HepG2 (cell line): Measurements from ENCODE around the gene KANSL1L. TPM values are rescaled to one million over a fixed set of nuclear protein-coding genes. Genes with fewer than 3 reads are reported as not detected.

Experiments
- ARID5B ChIP-seq: IDR thresholded peaks from 2 replicates; pipeline ENCODE4 v1.4.0; 2020; ENCODE audit warnings: mild to moderate bottlenecking, missing genetic modification reagents
- CREM ChIP-seq, 2 experiments: sonication (generic) in 1 of 2; formaldehyde crosslinking in 1 of 2; IDR thresholded peaks; 2 replicates each; pipeline versions ENCODE4 v1.4.0 to v1.6.1; 2016 to 2020; ENCODE audit warnings: antibody characterized with exemption in 1 of 2, mild to moderate bottlenecking in 1 of 2, missing genetic modification reagents in 1 of 2
- DPF2 ChIP-seq: sonication (generic); formaldehyde crosslinking; IDR thresholded peaks from 2 replicates; pipeline ENCODE4 v1.4.0; 2020; ENCODE audit warnings: mild to moderate bottlenecking, low read depth, missing genetic modification reagents, borderline replicate concordance
- ELF1 ChIP-seq: sonication (generic); formaldehyde crosslinking; IDR thresholded peaks from 2 replicates; pipeline ENCODE4 v1.4.0; 2020; ENCODE audit warnings: missing genetic modification reagents
- ETS1 ChIP-seq: sonication (generic); formaldehyde crosslinking; IDR thresholded peaks from 2 replicates; pipeline ENCODE4 v1.4.0; 2020; ENCODE audit warnings: missing genetic modification reagents
- IRF9 ChIP-seq: sonication (generic); formaldehyde crosslinking; IDR thresholded peaks from 2 replicates; pipeline ENCODE4 v1.8.0; 2022; ENCODE audit warnings: missing genetic modification reagents, mild to moderate bottlenecking, borderline replicate concordance
- ISX ChIP-seq: sonication (generic); formaldehyde crosslinking; conservative IDR thresholded peaks from 2 replicates; pipeline ENCODE4 v1.5.0; 2020; ENCODE audit warnings: missing genetic modification reagents
- XRCC5 ChIP-seq: fragments of 200-400 bp; formaldehyde crosslinking; optimal IDR thresholded peaks from 2 replicates; pipeline ENCODE3; 2017; ENCODE audit warnings: mild to moderate bottlenecking, low read length
- ZFX ChIP-seq: sonication (generic); formaldehyde crosslinking; IDR thresholded peaks from 2 replicates; pipeline ENCODE4 v1.4.0; 2020; ENCODE audit warnings: mild to moderate bottlenecking, low read depth, missing genetic modification reagents, moderate library complexity
- ZNF124 ChIP-seq: sonication (generic); formaldehyde crosslinking; IDR thresholded peaks from 2 replicates; pipeline ENCODE4 v1.4.0; 2020; ENCODE audit warnings: missing genetic modification reagents
- ZNF18 ChIP-seq: sonication (generic); formaldehyde crosslinking; IDR thresholded peaks from 2 replicates; pipeline ENCODE4 v1.8.0; 2022; ENCODE audit warnings: mild to moderate bottlenecking, missing genetic modification reagents; ENCODE audit not compliant: insufficient replicate concordance
- ZNF260 ChIP-seq: sonication (generic); formaldehyde crosslinking; IDR thresholded peaks from 2 replicates; pipeline ENCODE4 v1.4.0; 2020; ENCODE audit warnings: missing genetic modification reagents, low read depth, mild to moderate bottlenecking, borderline replicate concordance
- ZNF274 ChIP-seq: sonication (generic); formaldehyde crosslinking; IDR thresholded peaks from 2 replicates; pipeline ENCODE4 v1.5.1; 2020; ENCODE audit warnings: mild to moderate bottlenecking, missing genetic modification reagents
- ZNF354B ChIP-seq: sonication (generic); formaldehyde crosslinking; IDR thresholded peaks from 2 replicates; pipeline ENCODE4 v1.8.0; 2022; ENCODE audit warnings: mild to moderate bottlenecking, missing genetic modification reagents
- ZNF451 ChIP-seq: sonication (generic); formaldehyde crosslinking; IDR thresholded peaks from 2 replicates; pipeline ENCODE4 v1.5.0; 2020; ENCODE audit warnings: mild to moderate bottlenecking, missing genetic modification reagents
- ZNF562 ChIP-seq: sonication (generic); formaldehyde crosslinking; IDR thresholded peaks from 2 replicates; pipeline ENCODE4 v1.8.0; 2022; ENCODE audit warnings: missing genetic modification reagents, borderline replicate concordance
- ZNF792 ChIP-seq: IDR thresholded peaks from 2 replicates; pipeline ENCODE4 v1.6.1; 2016
- ZNF878 ChIP-seq: sonication (generic); formaldehyde crosslinking; IDR thresholded peaks from 2 replicates; pipeline ENCODE4 v1.8.1; 2023; ENCODE audit warnings: mild to moderate bottlenecking, missing genetic modification reagents, moderate library complexity
- ZSCAN12 ChIP-seq: sonication (generic); formaldehyde crosslinking; IDR thresholded peaks from 2 replicates; pipeline ENCODE4 v1.9.0; 2021; ENCODE audit warnings: mild to moderate bottlenecking, missing genetic modification reagents
- ZSCAN21 ChIP-seq: sonication (generic); formaldehyde crosslinking; IDR thresholded peaks from 2 replicates; pipeline ENCODE4 v1.8.0; 2022; ENCODE audit warnings: mild to moderate bottlenecking, missing genetic modification reagents, moderate library complexity, borderline replicate concordance
- polyA plus RNA-seq, 8 experiments: library from polyadenylated mRNA; depleted of rRNA in 3 of 8; stranded (reverse) in 7 of 8; unstranded in 1 of 8; fragments of >200 nt; fragmentation: Illumina TruSeq in 4 of 8; extraction: Trizol in 4 of 8; gene quantifications; 2 replicates each; pipeline versions ENCODE4 v1.2.1 to v1.2.3, GENCODE V29; 2011 to 2016; ENCODE audit warnings: low read depth in 4 of 8, missing spikeins in 1 of 8, mixed read lengths in 1 of 8; ENCODE audit not compliant: insufficient read depth in 1 of 8
- total RNA-seq, 5 experiments: library from RNA; depleted of rRNA; stranded (reverse); fragments of >200 nt; fragmentation: Illumina TruSeq; extraction: Trizol; gene quantifications; 2 replicates each; pipeline ENCODE4 v1.2.3, GENCODE V29; 2016; ENCODE audit warnings: low read depth in 1 of 5

KANSL1L gene
- total and polyA plus RNA-seq, 2 of the 13 experiments (the other 11 are each of a cell fraction or from before 2014, with no cell fraction given), result 5.4 to 10.3 TPM

- TF ChIP-seq ELF1 (CRISPR knock-in tag), result peak; percentile 42; the same call in 1 of the 2 replicates
- TF ChIP-seq ZNF878, result 0 out of 2 replicates have a peak, but pooled peaks have one; percentile 46
- TF ChIP-seq ISX (CRISPR knock-in tag), result no peak
- TF ChIP-seq ZSCAN21 (CRISPR knock-in tag), result no peak; the same call in 1 of the 2 replicates
- TF ChIP-seq ZFX, result no peak; the same call in none of the 2 replicates
- TF ChIP-seq ZNF18, result peak; percentile 14
- TF ChIP-seq ZSCAN12 (CRISPR knock-in tag), result no peak
- TF ChIP-seq IRF9 (CRISPR knock-in tag), result peak; percentile 71; the same call in 1 of the 2 replicates
- TF ChIP-seq ZNF451 (CRISPR knock-in tag), result no peak
- TF ChIP-seq ZNF792 (CRISPR knock-in tag), result peak; percentile 60; the same call in 1 of the 2 replicates
- TF ChIP-seq ETS1 (CRISPR knock-in tag), result peak; percentile 51; the same call in 1 of the 2 replicates
- peak; percentile 26; the same call in 1 of the 2 replicates for TF ChIP-seq ZNF124 (CRISPR knock-in tag)
- peak; percentile 42; the same call in 1 of the 2 replicates for TF ChIP-seq CREM (IDR thresholded peaks at IDR 0.05)
- TF ChIP-seq CREM (CRISPR knock-in tag; IDR thresholded peaks at IDR 0.05), result no peak
- TF ChIP-seq XRCC5, result no peak
- peak; percentile 65; the same call in 1 of the 2 replicates for TF ChIP-seq ARID5B (CRISPR knock-in tag)
- no peak for TF ChIP-seq ZNF260
- no peak for TF ChIP-seq ZNF354B
- TF ChIP-seq DPF2 (CRISPR knock-in tag), result no peak
- TF ChIP-seq ZNF274 (CRISPR knock-in tag), result peak; percentile 15; the same call in 1 of the 2 replicates
- TF ChIP-seq ZNF562 (CRISPR knock-in tag), result no peak
Measured at GRCh38 chr2:210170446-210171303, 534 bp downstream of the KANSL1L start (continued).
